GF-D8 (cell line): Measurements from ENCODE around the gene UCMA.
"Not testable (repeated sequence)": the region's sequence is repeated elsewhere in the genome, so short reads cannot be mapped to it uniquely, and the experiment has no call there.

Experiments
- DNase-seq: peaks from one replicate; lab custom pipeline; 2025; lab: John Stamatoyannopoulos, UW

Gene UCMA

GRCh38 chr10:13234172-13234571 is at the start of gene UCMA:
Gene UCMA, minus strand, starts transcription at chr10:13234374. Its CDS starts 116 bp downstream, at chr10:13234258.
- DNase-seq, result no peak

- not testable (repeated sequence) for DNase-seq
Measured at GRCh38 chr10:13282348-13282747, 48.2 kb upstream of the UCMA start.

- no peak for DNase-seq
Measured at GRCh38 chr10:13276749-13277365, 42.7 kb upstream of the UCMA start.

GRCh38 chr10:13276146-13276545 is 42.0 kb upstream of the UCMA start:
- not testable (repeated sequence) for DNase-seq

- no peak for DNase-seq
Measured at GRCh38 chr10:13272164-13272571, 38.0 kb upstream of the UCMA start.

GRCh38 chr10:13271552-13272163 is 37.5 kb upstream of the UCMA start:
- no peak for DNase-seq

- no peak for DNase-seq
Measured at GRCh38 chr10:13270877-13271551, 36.8 kb upstream of the UCMA start.

GRCh38 chr10:13268841-13269240 is 34.7 kb upstream of the UCMA start:
- DNase-seq, result no peak

- no peak for DNase-seq
Measured at GRCh38 chr10:13268310-13268709, 34.1 kb upstream of the UCMA start.

GRCh38 chr10:13263591-13263990 is 29.4 kb upstream of the UCMA start:
- DNase-seq, result no peak

GRCh38 chr10:13262433-13262832 is 28.3 kb upstream of the UCMA start:
- DNase-seq, result no peak

GRCh38 chr10:13257621-13258140 is 23.5 kb upstream of the UCMA start:
- DNase-seq, result no peak

GRCh38 chr10:13256627-13257026 is 22.5 kb upstream of the UCMA start:
- DNase-seq, result no peak

- DNase-seq, result no peak
Measured at GRCh38 chr10:13253726-13254125, 19.6 kb upstream of the UCMA start.

GRCh38 chr10:13247784-13248183 is 13.6 kb upstream of the UCMA start:
- DNase-seq, result no peak

- no peak for DNase-seq
Measured at GRCh38 chr10:13247246-13247645, 13.1 kb upstream of the UCMA start.

GRCh38 chr10:13242260-13242659 is 8.1 kb upstream of the UCMA start:
- not testable (repeated sequence) for DNase-seq

- DNase-seq, result no peak
Measured at GRCh38 chr10:13241613-13242012, 7.4 kb upstream of the UCMA start.

- no peak for DNase-seq
Measured at GRCh38 chr10:13239923-13240322, 5.7 kb upstream of the UCMA start.

GRCh38 chr10:13238271-13239077 is 4.3 kb upstream of the UCMA start:
- no peak for DNase-seq

GRCh38 chr10:13236638-13237037 is 2.5 kb upstream of the UCMA start:
- DNase-seq, result no peak

GRCh38 chr10:13234736-13235135 is 562 bp upstream of the UCMA start:
- not testable (repeated sequence) for DNase-seq
